Gastrocnemius medialis (tissue), 4 donors: ENCODE data around the gene ZKSCAN3.

Experiments used
- POLR2A ChIP-seq, 2 donors: fragments of 450-650 bp; IDR thresholded peaks; one replicate each; pipeline ENCODE4 v1.6.1; 2017; ENCODE audit warnings: antibody characterized with exemption in 2 of 2, mild to moderate bottlenecking in 2 of 2, moderate library complexity in 2 of 2
- TF ChIP-seq, protein P1 (sequence below), 5 experiments: fragments of 450-650 bp in 3 of 5; fragments of 200-600 bp in 2 of 5; sonication (generic) in 2 of 5; IDR thresholded peaks in 4 of 5; conservative IDR thresholded peaks in 1 of 5; 1 replicate in 4 of 5; 2 replicates in 1 of 5; pipeline ENCODE4 v1.5.1; 2016 to 2019; ENCODE audit warnings: antibody characterized with exemption in 5 of 5, mild to moderate bottlenecking in 3 of 5, moderate library complexity in 3 of 5

DNA sequence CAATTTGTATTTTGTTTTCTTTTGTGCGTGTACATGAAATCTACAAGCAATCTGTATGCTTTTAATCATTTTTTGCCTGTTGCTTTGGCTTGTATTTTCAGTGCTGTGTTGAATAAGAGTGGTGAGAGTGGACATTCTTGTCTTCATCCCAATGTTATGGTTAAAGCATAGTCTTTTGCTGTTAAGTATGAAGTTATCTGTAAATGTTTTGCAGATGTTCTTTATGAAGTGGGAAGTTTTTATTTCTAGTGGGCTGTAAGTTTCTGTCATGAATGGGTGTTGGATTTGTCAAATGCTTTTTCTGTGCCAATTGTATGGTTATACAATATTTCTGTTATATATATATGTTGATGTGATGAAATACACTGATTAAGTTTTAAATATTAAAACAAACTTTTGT lies 24.2 kb downstream of the ZKSCAN3 start:
- TF ChIP-seq, protein P1, sequence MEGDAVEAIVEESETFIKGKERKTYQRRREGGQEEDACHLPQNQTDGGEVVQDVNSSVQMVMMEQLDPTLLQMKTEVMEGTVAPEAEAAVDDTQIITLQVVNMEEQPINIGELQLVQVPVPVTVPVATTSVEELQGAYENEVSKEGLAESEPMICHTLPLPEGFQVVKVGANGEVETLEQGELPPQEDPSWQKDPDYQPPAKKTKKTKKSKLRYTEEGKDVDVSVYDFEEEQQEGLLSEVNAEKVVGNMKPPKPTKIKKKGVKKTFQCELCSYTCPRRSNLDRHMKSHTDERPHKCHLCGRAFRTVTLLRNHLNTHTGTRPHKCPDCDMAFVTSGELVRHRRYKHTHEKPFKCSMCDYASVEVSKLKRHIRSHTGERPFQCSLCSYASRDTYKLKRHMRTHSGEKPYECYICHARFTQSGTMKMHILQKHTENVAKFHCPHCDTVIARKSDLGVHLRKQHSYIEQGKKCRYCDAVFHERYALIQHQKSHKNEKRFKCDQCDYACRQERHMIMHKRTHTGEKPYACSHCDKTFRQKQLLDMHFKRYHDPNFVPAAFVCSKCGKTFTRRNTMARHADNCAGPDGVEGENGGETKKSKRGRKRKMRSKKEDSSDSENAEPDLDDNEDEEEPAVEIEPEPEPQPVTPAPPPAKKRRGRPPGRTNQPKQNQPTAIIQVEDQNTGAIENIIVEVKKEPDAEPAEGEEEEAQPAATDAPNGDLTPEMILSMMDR (IDR thresholded peaks at IDR 0.05 in 4 of 5, conservative IDR thresholded peaks at IDR 0.05 in 1 of 5): no peak
- no peak for TF ChIP-seq POLR2A (IDR thresholded peaks at IDR 0.05)
